ENCODE results near the gene ATP9B.
A peak's percentile ranks its signal among the peaks of the same experiment; 100 is the strongest.
"Not testable (repeated sequence)": the region's sequence is repeated elsewhere in the genome, so short reads cannot be mapped to it uniquely, and the experiment has no call there.

ATP9B gene

GRCh38 chr18:79133724-79134123 is 64.5 kb downstream of the ATP9B start:
- no peak for DNase-seq (ENCODE audit: low read depth in 2 of 2)

DNA sequence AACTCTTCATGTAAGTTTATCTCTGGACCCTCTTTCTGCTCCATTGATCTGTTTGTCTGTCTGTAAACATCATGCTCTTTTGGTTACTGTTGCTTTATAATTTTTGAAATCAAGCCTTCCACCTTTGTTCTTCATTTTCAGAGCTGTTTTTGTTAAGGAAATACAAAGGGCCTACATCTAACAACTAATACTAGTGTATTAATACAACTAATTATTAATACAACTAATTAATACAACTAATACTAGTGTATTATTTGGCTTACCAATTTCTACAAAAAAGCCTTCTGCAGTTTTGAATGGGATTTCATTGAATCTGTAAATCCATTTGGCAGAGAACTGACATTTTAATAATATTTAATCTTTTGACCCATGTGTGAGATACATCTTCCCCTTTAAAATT is 66.7 kb downstream of the ATP9B start:
- DNase-seq (ENCODE audit: low read depth in 2 of 2): no peak

- DNase-seq (ENCODE audit: low read depth in 2 of 2): no peak
Observed at GRCh38 chr18:79136742-79137141, 67.5 kb downstream of the ATP9B start.

DNA sequence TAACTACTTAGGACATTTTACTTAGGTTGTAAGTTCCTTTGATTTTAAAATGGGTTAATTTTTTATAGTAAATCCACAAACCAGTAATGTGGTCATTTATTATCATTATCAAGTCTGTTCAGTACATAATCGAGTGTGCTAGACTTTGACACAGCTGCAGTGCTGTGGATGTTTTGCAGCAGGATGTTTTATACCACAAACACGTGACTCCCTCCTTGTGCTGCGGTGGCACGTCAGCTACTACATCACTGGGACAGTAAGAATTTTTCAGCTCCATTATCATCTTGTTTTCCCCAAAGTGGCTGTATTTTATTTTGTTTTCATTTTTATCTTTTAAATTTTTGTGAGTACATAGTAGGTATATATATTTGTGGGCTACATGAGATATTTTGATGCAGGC is 70.0 kb downstream of the ATP9B start:
- peak in 1 of 2 donors; percentile 8 for DNase-seq (ENCODE audit: low read depth in 2 of 2)

GRCh38 chr18:79147014-79147413 is 77.8 kb downstream of the ATP9B start:
- DNase-seq (ENCODE audit: low read depth in 2 of 2): no peak

- no peak for DNase-seq (ENCODE audit: low read depth in 2 of 2)
Observed at GRCh38 chr18:79151191-79151590, 82.0 kb downstream of the ATP9B start.

DNA sequence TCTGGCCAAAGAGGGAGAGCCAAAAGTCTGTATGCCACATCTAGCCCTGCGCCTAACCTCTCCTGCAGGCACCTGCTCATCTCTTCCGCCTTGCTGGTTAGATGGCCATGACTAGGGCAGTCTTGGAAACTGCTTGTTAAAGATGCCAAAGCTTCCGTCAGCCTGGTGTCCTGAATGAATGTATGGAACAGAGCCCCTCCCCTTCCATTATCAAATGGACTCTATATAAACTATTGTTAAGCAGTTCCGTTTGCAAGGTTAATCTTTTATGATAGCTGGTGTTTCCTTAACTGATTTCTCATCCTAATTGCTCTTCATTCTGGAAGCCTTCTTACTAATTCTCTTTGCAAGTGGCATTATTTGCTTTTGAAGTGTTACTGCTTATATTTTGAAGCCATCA is 87.1 kb downstream of the ATP9B start:
- no peak for DNase-seq (ENCODE audit: low read depth in 2 of 2)

GRCh38 chr18:79164706-79165105 is 95.5 kb downstream of the ATP9B start:
- DNase-seq (ENCODE audit: low read depth in 2 of 2): no peak

GRCh38 chr18:79166702-79167101 is 97.5 kb downstream of the ATP9B start:
- no peak for DNase-seq (ENCODE audit: low read depth in 2 of 2)

- no peak for DNase-seq (ENCODE audit: low read depth in 2 of 2)
Observed at GRCh38 chr18:79167526-79168190, 98.5 kb downstream of the ATP9B start.

DNA sequence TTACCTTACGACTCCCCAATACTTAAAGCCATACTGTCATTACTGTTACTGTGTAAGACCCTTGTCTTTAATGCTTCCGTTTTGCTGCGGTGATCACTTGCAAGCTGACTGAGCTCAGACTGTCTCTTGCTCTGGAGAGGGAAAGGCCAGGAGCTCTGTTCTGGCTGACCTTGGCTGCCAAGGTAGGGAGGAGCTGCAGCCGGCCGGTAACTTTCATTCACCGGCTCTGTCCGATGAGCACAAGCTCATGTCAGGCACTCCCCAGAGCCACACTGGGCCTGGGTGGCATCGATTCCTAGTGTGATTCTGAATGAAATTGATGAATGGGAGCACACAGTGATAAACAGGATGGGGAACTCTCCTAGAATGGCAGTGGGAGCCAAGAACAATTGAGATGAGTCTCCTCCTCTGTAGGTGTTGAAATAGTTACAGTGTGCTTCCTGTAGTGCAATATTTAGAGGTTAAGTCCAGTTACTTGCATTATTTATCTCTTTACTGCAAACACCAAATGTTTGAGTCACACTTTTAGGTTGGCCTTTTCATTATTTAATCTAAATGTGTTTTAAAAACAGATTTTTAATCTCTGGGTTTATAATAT is 100.9 kb downstream of the ATP9B start:
- DNase-seq (ENCODE audit: low read depth in 2 of 2): no peak

GRCh38 chr18:79172331-79172730 is 103.1 kb downstream of the ATP9B start:
- not testable (repeated sequence) for DNase-seq (ENCODE audit: low read depth in 2 of 2)

DNA sequence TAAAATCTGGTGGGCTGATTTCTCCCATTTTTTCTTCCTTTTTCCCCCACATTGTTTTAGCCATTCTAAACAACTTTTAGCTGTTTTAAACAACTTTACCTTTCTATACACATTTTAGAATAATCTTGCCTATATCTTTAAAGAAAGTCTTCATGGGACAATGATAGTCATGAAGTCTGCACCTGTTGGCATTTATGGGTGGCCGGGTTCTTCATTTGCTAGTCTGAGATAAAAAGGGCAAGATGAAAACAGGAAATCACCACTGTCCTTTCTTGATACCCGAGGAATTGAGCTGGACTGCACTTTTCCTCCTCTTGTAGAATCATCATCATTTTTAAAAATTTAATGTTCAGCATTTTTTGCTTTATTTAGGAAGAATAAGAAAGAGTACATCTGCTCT is 104.5 kb downstream of the ATP9B start:
- DNase-seq (ENCODE audit: low read depth in 2 of 2): no peak

DNA sequence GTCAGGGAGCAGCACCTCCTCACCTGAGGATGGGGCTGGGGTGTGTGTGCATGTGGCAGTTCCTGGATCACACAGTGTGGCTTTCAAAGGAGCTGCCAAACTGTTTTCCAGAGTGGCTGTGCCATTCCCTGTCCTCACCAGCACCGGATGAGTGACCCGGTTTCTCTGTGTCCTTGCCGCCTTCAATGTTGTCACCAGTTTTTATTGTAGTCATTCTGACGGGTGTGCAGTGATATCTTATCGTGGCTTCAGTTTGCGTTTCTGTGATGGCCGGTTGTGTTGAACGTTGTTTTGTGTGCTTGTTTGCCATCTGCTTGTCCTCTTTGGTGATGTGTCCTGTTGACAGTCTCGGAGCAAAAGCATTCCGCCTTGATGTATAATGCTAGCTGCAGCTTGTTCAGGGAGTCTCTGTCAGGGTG is 108.9 kb downstream of the ATP9B start:
- DNase-seq (ENCODE audit: low read depth in 2 of 2): no peak

DNA sequence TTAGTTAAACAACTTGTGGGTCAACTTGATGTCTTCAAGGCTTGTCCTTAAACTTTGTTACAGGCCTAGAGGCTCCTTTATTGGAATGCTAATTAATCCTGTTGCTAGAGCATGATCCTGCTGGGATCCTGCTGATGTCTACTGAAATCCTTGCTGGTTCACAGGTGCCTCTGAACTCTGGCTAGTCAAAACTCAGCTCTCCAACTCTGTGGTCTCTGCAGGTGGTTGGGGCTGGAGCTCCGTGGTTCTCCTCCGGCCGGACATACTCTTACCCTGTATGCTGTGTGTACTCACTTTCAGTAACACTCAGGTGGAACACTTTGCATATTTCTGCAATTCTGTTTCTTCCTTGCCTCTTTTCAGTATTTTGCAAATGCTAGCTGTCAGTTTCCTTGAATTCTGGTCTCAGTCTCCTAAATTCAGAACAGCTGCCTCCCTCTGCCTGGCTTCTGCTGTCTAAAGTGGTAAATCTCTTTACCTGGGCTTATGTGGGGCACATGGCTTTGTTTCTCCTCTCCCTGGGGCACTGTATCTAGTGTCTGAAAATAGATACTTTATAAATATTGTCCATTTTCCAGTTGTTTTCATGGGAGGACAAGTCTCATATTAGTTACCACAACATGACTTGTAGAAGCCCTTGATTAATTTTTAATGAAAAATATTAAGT is 113.0 kb downstream of the ATP9B start:
- DNase-seq (ENCODE audit: low read depth in 2 of 2): no peak

DNA sequence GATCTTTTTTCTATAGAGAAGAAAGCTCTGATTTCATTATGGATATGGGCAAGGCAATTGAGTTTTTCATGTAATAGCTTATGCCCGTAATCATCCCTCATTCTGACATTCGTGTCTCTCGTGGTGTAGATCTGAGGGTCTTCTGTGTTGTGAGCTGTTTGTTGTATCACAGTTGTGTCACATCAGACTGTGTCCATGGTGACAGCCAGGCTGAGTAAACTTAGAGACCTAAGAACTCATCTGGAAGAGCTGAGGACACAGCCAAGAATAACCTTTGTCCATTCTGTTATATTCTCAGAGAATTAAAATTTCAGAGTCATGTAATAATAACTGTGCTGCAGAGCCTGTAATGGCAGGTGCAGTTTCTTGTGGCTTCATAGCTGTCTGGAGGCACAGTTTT is 116.5 kb downstream of the ATP9B start:
- DNase-seq (ENCODE audit: low read depth in 2 of 2): no peak

DNA sequence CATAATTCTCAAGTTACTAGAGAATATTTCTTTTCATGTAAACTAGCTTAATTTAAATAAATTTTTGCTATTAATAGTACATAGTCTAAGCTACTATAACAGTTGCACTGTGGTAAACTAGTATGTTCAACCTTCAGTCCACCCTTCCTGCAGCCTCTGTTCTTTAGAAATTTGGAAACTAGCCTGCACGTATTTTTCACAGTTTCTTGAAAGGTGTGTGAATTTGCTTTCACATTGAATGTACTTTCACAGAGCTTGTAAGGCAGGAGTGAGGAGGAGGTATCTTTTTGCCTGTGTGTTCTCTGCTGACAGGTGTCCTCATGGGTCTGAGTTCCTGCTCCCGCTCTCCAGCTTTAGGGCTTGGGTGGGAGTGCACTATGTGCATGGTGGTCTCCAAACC is 117.5 kb downstream of the ATP9B start:
- DNase-seq (ENCODE audit: low read depth in 2 of 2): no peak

GRCh38 chr18:79187532-79188277 is 118.5 kb downstream of the ATP9B start:
- no peak for DNase-seq (ENCODE audit: low read depth in 2 of 2)

DNA sequence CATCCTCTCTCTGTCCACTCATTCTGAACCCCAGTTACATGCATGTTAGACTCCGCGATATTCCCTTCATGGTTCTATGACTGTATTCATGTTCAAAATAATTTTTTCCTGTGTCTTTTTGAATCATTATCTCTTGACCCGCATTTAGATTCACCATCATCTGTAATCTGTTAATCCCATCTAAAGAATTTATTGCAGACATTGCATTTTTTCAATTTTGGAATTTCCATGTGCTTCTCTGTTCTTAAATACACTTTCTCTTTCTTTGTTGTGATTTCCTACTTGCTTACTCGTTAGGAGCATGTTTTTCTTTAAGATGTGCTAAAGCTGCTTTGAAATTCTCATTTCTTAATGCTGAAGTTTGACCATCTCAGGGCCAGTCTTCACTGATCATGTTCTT is 122.2 kb downstream of the ATP9B start:
- no peak for DNase-seq (ENCODE audit: low read depth in 2 of 2)

- no peak for DNase-seq (ENCODE audit: low read depth in 2 of 2)
Observed at GRCh38 chr18:79191956-79192355, 122.8 kb downstream of the ATP9B start.

DNA sequence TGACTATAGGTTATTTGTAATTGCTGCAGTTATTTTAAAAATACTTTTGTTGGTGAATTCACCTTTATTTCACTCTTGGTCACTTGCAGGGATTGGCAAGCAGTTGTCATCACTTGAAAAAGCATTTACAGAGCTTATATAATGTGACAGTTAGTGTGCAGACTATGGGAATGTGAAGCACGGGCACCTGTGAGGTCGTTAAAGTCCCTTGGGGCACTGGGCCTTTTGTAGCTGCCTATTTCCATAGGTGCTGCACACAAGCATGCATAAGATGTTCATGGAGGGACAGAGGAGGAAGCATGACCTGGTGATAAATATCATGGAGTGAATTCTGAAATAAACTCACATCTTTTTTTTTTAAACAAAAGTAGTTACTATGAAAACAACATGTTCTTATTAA is 124.6 kb downstream of the ATP9B start:
- no peak for DNase-seq (ENCODE audit: low read depth in 2 of 2)

Data from stimulated activated CD4-positive, alpha-beta T cell treated with anti-CD3 and anti-CD28 coated beads, Interleukin-1b, Interleukin-23, amount 100 ng/mL, for 4 hours (primary cell).